ENCODE results near the gene PSMA6.
"Not testable (repeated sequence)": the region's sequence is repeated elsewhere in the genome, so short reads cannot be mapped to it uniquely, and the experiment has no call there.

Gene PSMA6

GRCh38 chr14:35346738-35347322 lies 54.6 kb downstream of the PSMA6 start:
- no peaks in the 10 kb centered on the region for H3K79me2 ChIP-seq (ENCODE audit: insufficient read depth, low read depth)
- TF ChIP-seq, protein P1, sequence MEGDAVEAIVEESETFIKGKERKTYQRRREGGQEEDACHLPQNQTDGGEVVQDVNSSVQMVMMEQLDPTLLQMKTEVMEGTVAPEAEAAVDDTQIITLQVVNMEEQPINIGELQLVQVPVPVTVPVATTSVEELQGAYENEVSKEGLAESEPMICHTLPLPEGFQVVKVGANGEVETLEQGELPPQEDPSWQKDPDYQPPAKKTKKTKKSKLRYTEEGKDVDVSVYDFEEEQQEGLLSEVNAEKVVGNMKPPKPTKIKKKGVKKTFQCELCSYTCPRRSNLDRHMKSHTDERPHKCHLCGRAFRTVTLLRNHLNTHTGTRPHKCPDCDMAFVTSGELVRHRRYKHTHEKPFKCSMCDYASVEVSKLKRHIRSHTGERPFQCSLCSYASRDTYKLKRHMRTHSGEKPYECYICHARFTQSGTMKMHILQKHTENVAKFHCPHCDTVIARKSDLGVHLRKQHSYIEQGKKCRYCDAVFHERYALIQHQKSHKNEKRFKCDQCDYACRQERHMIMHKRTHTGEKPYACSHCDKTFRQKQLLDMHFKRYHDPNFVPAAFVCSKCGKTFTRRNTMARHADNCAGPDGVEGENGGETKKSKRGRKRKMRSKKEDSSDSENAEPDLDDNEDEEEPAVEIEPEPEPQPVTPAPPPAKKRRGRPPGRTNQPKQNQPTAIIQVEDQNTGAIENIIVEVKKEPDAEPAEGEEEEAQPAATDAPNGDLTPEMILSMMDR (conservative IDR thresholded peaks at IDR 0.05; ENCODE audit: low read depth, low read length), result no peak
- H2AFZ ChIP-seq (ENCODE audit: low read depth), result no peak overlapping the region
- peaks cover 6% of the 10 kb centered on the region for H3K4me1 ChIP-seq (ENCODE audit: low read depth, poor library complexity, severe bottlenecking)
- no peaks in the 10 kb centered on the region for H3K36me3 ChIP-seq (ENCODE audit: insufficient read depth)
- H3K4me3 ChIP-seq (IDR thresholded peaks at IDR 0.05; ENCODE audit: insufficient read depth, low read depth, low read length), result no peak overlapping the region
- no peak overlapping the region for H3K4me2 ChIP-seq
- H4K20me1 ChIP-seq (ENCODE audit: insufficient read depth), result no peaks in the 10 kb centered on the region
- no peaks in the 10 kb centered on the region for H3K27me3 ChIP-seq (ENCODE audit: insufficient read depth, low read depth)
- no peak overlapping the region for H3K27ac ChIP-seq
- H3K9ac ChIP-seq, result no peak overlapping the region

DNA sequence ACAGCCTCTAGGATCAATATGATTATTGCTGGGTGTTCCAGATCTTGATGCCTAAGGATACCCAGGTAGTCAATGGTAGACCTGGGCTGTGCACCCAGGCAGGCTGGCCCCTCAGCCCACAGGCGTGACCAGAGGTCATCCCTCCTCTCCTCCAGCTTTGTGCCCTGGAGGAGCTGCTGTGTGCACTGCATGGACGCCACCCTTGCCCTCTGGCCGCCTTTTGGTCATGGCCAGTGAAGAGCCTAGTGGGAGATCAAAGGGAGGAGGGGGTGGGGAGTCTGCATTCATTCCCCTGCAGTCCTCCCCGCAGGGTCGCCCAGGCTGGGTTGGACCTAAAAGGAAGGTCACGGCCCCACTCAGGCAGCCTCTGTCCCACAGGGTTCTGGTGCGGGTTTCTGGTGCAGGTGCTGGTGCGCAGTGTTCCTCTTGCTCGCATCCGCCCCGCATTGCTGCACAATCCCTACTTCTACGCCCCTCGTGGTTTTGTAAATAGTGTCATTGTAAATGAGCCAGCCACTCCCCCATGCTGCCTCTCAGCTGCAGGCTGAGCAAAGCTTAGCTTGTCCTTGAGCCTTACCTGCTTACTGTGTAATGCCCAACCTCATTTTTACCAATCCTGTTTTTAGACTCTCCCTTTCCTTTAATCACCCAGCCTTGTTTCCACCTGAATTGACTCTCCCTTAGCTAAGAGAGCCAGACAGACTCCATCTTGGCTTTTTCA lies 55.3 kb downstream of the PSMA6 start:
- Histone ChIP-seq H3K27ac (no peak overlapping the region), H3K9ac (no peak overlapping the region), H3K4me1 (ENCODE audit: low read depth, poor library complexity, severe bottlenecking) (no peaks in the 10 kb centered on the region), H3K79me2 (ENCODE audit: insufficient read depth, low read depth) (no peaks in the 10 kb centered on the region), H3K4me2 (no peak overlapping the region), H2AFZ (ENCODE audit: low read depth) (no peak overlapping the region), H4K20me1 (ENCODE audit: insufficient read depth) (no peaks in the 10 kb centered on the region), H3K36me3 (ENCODE audit: insufficient read depth) (no peaks in the 10 kb centered on the region), H3K27me3 (ENCODE audit: insufficient read depth, low read depth) (no peaks in the 10 kb centered on the region), H3K4me3 (IDR thresholded peaks at IDR 0.05; ENCODE audit: insufficient read depth, low read depth, low read length) (no peak overlapping the region)
- TF ChIP-seq, protein P1 (conservative IDR thresholded peaks at IDR 0.05; ENCODE audit: low read depth, low read length), result no peak

- H3K27me3 ChIP-seq (ENCODE audit: insufficient read depth, low read depth); H3K4me1 ChIP-seq (ENCODE audit: low read depth, poor library complexity, severe bottlenecking); H3K79me2 ChIP-seq (ENCODE audit: insufficient read depth, low read depth); H3K9ac ChIP-seq; H4K20me1 ChIP-seq (ENCODE audit: insufficient read depth); H3K4me3 ChIP-seq (IDR thresholded peaks at IDR 0.05; ENCODE audit: insufficient read depth, low read depth, low read length); H3K27ac ChIP-seq; H2AFZ ChIP-seq (ENCODE audit: low read depth); H3K36me3 ChIP-seq (ENCODE audit: insufficient read depth); H3K4me2 ChIP-seq: not testable (repeated sequence)
Observed at GRCh38 chr14:35348044-35348380, 55.8 kb downstream of the PSMA6 start.

DNA sequence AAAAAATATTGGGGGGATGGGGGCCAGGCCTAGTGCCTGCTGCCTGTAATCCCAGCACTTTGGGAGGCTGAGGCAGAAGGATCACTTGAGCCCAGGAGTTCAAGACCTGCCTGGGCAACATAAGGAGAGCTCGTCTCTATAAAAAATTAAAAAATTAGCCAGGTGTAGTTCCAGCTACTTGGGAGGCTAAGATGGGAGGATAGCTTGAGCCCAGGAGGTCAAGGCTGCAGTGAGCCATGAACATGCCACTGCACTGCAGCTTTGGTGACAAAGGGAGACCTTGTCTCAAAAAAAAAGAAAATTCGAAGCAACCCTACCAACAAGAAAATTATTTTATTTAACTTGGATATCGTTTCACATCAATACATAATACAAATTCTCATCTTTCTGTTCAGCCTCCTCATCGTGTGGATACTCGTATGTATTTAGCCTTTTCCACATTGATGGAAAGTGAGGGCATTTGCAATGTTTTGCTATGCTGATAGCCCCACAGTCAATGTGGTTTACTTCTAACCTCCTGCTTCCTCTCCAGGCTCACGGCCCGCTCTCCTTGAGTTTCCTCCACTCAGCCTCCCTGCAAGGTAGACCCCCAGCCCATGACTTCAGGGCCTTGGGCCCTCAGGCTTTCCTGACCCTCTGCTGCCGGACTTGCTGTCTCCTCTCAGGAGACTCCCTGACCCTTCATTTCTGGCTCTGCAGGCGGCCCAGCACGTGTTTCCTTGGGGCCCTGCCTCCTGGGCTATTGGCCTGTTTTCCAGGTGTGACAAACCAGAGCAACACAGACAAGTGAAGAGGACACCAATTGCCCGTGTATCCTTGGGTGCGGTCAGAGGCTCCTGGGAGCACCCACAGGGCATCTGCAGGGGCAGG lies 57.5 kb downstream of the PSMA6 start:
- TF ChIP-seq, protein P1 (conservative IDR thresholded peaks at IDR 0.05; ENCODE audit: low read depth, low read length), result no peak

More for the DNA sequence above, 57.5 kb downstream of the PSMA6 start:
- H3K27me3 ChIP-seq (ENCODE audit: insufficient read depth, low read depth), result no peaks in the 10 kb centered on the region
- H3K4me2 ChIP-seq, result no peak overlapping the region
- H2AFZ ChIP-seq (ENCODE audit: low read depth), result no peak overlapping the region
- no peak overlapping the region for H3K9ac ChIP-seq
- no peaks in the 10 kb centered on the region for H3K4me1 ChIP-seq (ENCODE audit: low read depth, poor library complexity, severe bottlenecking)
- H3K36me3 ChIP-seq (ENCODE audit: insufficient read depth), result no peaks in the 10 kb centered on the region
- H3K4me3 ChIP-seq (IDR thresholded peaks at IDR 0.05; ENCODE audit: insufficient read depth, low read depth, low read length), result no peak overlapping the region
- H4K20me1 ChIP-seq (ENCODE audit: insufficient read depth), result no peaks in the 10 kb centered on the region
- no peak overlapping the region for H3K27ac ChIP-seq
- no peaks in the 10 kb centered on the region for H3K79me2 ChIP-seq (ENCODE audit: insufficient read depth, low read depth)
